Smooth muscle cell of the umbilical artery (primary cell): ENCODE measurements around the gene GPRC5C. TPM values are rescaled to one million over a fixed set of nuclear protein-coding genes. Genes with fewer than 3 reads are reported as not detected.

Experiments used
- total RNA-seq: library from RNA; depleted of rRNA; stranded (reverse); fragments of >200 nt; gene quantifications from 2 replicates; pipeline ENCODE4 v1.2.3, GENCODE V29; 2014

GPRC5C gene
- 0.09 and 0.89 TPM in 2 replicates for total RNA-seq

GRCh38 chr17:74431568-74432423 is at the start of gene GPRC5C:
TSS of gene GPRC5C (plus strand) at chr17:74432088. CDS start at chr17:74439777, 7,689 bp downstream.

DNA sequence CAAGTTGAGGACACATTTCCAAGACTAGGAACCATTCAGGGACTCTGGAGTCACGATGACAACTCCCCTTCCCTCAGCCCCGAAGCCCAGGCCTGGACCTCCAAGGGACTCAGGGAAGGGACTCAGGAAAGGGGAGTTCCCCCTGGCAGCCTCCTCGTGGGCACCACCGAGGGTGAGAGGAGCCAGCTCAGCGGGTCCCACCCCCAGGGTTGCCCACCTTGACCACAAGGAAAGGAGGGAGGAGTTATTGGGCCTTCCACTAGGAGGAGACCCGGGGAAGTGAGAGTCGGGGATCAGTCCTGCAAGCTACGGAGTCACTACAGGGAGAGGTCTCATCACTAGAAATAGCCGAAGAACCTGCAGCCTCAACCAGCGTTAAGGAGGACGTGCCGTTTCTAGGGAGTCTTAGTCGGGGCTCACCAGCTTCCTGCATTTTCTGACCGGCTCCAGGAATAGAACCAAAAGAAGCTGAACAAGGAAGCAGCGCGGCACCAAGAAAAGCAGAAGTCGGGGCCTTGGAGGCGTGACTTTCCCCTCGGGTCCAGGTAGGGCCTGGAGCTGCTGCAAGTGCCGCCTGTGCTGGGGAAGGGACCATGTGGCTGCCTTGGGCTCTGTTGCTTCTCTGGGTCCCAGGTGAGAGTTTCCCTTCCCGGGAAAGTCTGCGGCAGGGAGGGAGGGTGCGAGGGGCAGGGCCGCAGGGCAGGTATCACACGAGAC is 34.4 kb downstream of the GPRC5C start, which contains the start of gene CD300A:
Gene CD300A (plus strand): TSS at position 524 of the 717 bp plus-strand sequence. CDS start 70 bp downstream, at position 594.

Other genes with a start within 250 kb of the GPRC5C start
- 291 and 427 TPM in 2 replicates for gene RPL38, start 228.4 kb upstream of the GPRC5C start, total RNA-seq
- 3.6 and 5.3 TPM in 2 replicates for gene TTYH2, start 218.5 kb upstream of the GPRC5C start, total RNA-seq
- gene DNAI2, start 157.9 kb upstream of the GPRC5C start, total RNA-seq: not detected in 2 replicates
- gene KIF19, start 105.9 kb upstream of the GPRC5C start, total RNA-seq: not detected in 2 replicates
- gene BTBD17, start 70.2 kb upstream of the GPRC5C start, total RNA-seq: not detected in 2 replicates
- gene GPR142, start 64.6 kb upstream of the GPRC5C start, total RNA-seq: not detected in 2 replicates
- gene CD300A, start 34.5 kb downstream of the GPRC5C start, total RNA-seq: not detected in 2 replicates
- gene CD300LB, start 99.4 kb downstream of the GPRC5C start, total RNA-seq: not detected in 2 replicates
- gene CD300C, start 114.0 kb downstream of the GPRC5C start, total RNA-seq: not detected in 2 replicates
- gene CD300H, start 135.4 kb downstream of the GPRC5C start, total RNA-seq: not detected in 2 replicates
- not detected in 2 replicates for gene CD300LD, start 160.2 kb downstream of the GPRC5C start, total RNA-seq
- gene CD300E, start 191.7 kb downstream of the GPRC5C start, total RNA-seq: not detected in 2 replicates